Kidney (tissue), 14 donors: ENCODE data around the gene UTP25. TPM values are rescaled to one million over a fixed set of nuclear protein-coding genes. Genes with fewer than 3 reads are reported as not detected.

Experiments used
- DNase-seq, 5 donors: peaks; one replicate each; pipeline ENCODE4 v3.0.0-alpha.2; 2013 to 2020
- FAIRE-seq: peaks from 2 replicates; lab custom pipeline; 2012; peaks lifted over from hg19 to GRCh38; lab: Jason Lieb, UNC
- H3K27ac ChIP-seq, 2 donors: one replicate each; pipeline ENCODE4 v1.7.0; 2013; ENCODE audit warnings: low read depth in 2 of 2, low read length in 2 of 2, inconsistent platforms in 1 of 2
- H3K27me3 ChIP-seq: one replicate; pipeline ENCODE4 v1.7.1; 2013; ENCODE audit warnings: low read length, inconsistent platforms; ENCODE audit not compliant: control insufficient read depth, insufficient read depth
- H3K36me3 ChIP-seq, 3 donors: one replicate each; pipeline versions ENCODE4 v1.7.0 to v1.7.1; 2013; ENCODE audit warnings: low read length in 3 of 3, control low read depth in 1 of 3, inconsistent platforms in 1 of 3; ENCODE audit not compliant: insufficient read depth in 3 of 3, control insufficient read depth in 2 of 3
- H3K4me1 ChIP-seq, 3 donors: one replicate each; pipeline versions ENCODE4 v1.7.0 to v1.7.1; 2013; ENCODE audit warnings: low read length in 3 of 3, inconsistent platforms in 1 of 3, low read depth in 1 of 3; ENCODE audit not compliant: control insufficient read depth in 2 of 3, insufficient read depth in 2 of 3
- H3K4me3 ChIP-seq, 3 donors: one replicate each; pipeline versions ENCODE4 v1.7.0 to v1.8.1; 2013; ENCODE audit warnings: low read length in 3 of 3, control low read depth in 1 of 3, inconsistent platforms in 1 of 3
- H3K9ac ChIP-seq, 3 donors: one replicate each; pipeline versions ENCODE4 v1.7.0 to v1.7.1; 2013; ENCODE audit warnings: low read length in 3 of 3, control low read depth in 1 of 3, inconsistent platforms in 1 of 3
- H3K9me3 ChIP-seq, 3 donors: one replicate each; pipeline versions ENCODE4 v1.7.0 to v1.7.1; 2013; ENCODE audit warnings: low read length in 3 of 3, control low read depth in 1 of 3, inconsistent platforms in 1 of 3; ENCODE audit not compliant: control insufficient read depth in 2 of 3, insufficient read depth in 1 of 3
- CTCF ChIP-seq: IDR thresholded peaks from 3 replicates; pipeline ENCODE4 v1.5.1; 2012; ENCODE audit warnings: mild to moderate bottlenecking, moderate library complexity, borderline replicate concordance; ENCODE audit not compliant: insufficient read depth; ENCODE audit errors: extremely low read depth
- intact Hi-C: fragments of 100-400 bp; cut with DNase I; formaldehyde crosslinking; loops from one replicate; pipeline ENCODE4 v1.11.1; 2022
- polyA plus RNA-seq: library from polyadenylated mRNA; stranded (reverse); fragments of 350-450 nt; fragmentation: Illumina TruSeq; extraction: RNeasy Lipid Tissue Mini Kit (QIAGEN cat#74804); gene quantifications from one replicate; pipeline ENCODE4 v1.2.3, GENCODE V29; 2014; ENCODE audit warnings: low read depth, low replicate concordance; ENCODE audit not compliant: insufficient read depth
- total RNA-seq: library from RNA; stranded (reverse); fragmentation: NEBNext Ultra II Directional; extraction: Animal tissue kit (Norgen Biotek cat#: 25700); gene quantifications from one replicate; pipeline ENCODE4 v1.2.1, GENCODE V29; 2021
- donor health status: control.
- donor health status: control.
- donor health status: control.
- donor health status: control.
- donor health status: control.
- donor health status: DM: yes; HTN: yes; CAD: no.
- donor health status: Normal renal cell carcinoma (clear cell type).

Gene UTP25
- total and polyA plus RNA-seq, 2 donors from 2014 or later = 2.0 to 8.9 TPM

GRCh38 chr1:209879539-209879938 lies 51.8 kb downstream of the UTP25 start:
- intact Hi-C loops = no loop called here
- Histone ChIP-seq H3K4me1 (no peaks in the 10 kb centered on the region), H3K9ac (no peak overlapping the region), H3K27me3 (no peaks in the 10 kb centered on the region), H3K36me3 (no peaks in the 10 kb centered on the region), H3K4me3 (no peak overlapping the region), H3K27ac (no peak overlapping the region), H3K9me3 (no peaks in the 10 kb centered on the region)
- DNase-seq (peak in 1 of 5 donors; percentile 9), FAIRE-seq (no peak)
- no peak for TF ChIP-seq CTCF

- Histone ChIP-seq H3K27me3 (no peaks in the 10 kb centered on the region), H3K9me3 (no peaks in the 10 kb centered on the region), H3K27ac (no peak overlapping the region), H3K4me3 (no peak overlapping the region), H3K4me1 (no peaks in the 10 kb centered on the region), H3K9ac (no peak overlapping the region), H3K36me3 (no peaks in the 10 kb centered on the region)
- TF ChIP-seq CTCF = no peak
- intact Hi-C loops = no loop called here
- DNase-seq (no peak), FAIRE-seq (no peak)
Observed at GRCh38 chr1:209880031-209880430, 52.3 kb downstream of the UTP25 start.

- Histone ChIP-seq H3K27ac (no peak overlapping the region), H3K4me3 (no peak overlapping the region), H3K36me3 (no peaks in the 10 kb centered on the region), H3K4me1 (no peaks in the 10 kb centered on the region), H3K27me3 (no peaks in the 10 kb centered on the region), H3K9ac (no peak overlapping the region), H3K9me3 (no peaks in the 10 kb centered on the region)
- intact Hi-C loops = no loop called here
- DNase-seq (no peak), FAIRE-seq (no peak)
- TF ChIP-seq CTCF = no peak
Observed at GRCh38 chr1:209881619-209882018, 53.8 kb downstream of the UTP25 start.

GRCh38 chr1:209882286-209882685 lies 54.5 kb downstream of the UTP25 start:
- H3K27me3 ChIP-seq = no peaks in the 10 kb centered on the region
- DNase-seq (no peak), FAIRE-seq (no peak)
- H3K36me3 ChIP-seq = no peaks in the 10 kb centered on the region
- no peaks in the 10 kb centered on the region for H3K9me3 ChIP-seq
- H3K4me1 ChIP-seq = no peaks in the 10 kb centered on the region
- no peak overlapping the region for H3K27ac ChIP-seq
- H3K4me3 ChIP-seq = no peak overlapping the region
- intact Hi-C loops = no loop called here
- no peak overlapping the region for H3K9ac ChIP-seq
- TF ChIP-seq CTCF = no peak
